HepG2 (cell line): Measurements from ENCODE around the gene FCRLA. TPM values are rescaled to one million over a fixed set of nuclear protein-coding genes. Genes with fewer than 3 reads are reported as not detected.

Source experiments
- ARHGAP35 ChIP-seq: sonication (generic); formaldehyde crosslinking; IDR thresholded peaks from 2 replicates; pipeline ENCODE4 v1.9.0; 2022; ENCODE audit warnings: mild to moderate bottlenecking, inconsistent platforms, moderate library complexity, missing genetic modification reagents, borderline replicate concordance
- ATF7 ChIP-seq, 2 experiments: fragments of 450-650 bp in 1 of 2; sonication (generic) in 1 of 2; formaldehyde crosslinking in 1 of 2; IDR thresholded peaks; 2 replicates each; pipeline versions ENCODE4 v1.4.0 to v1.6.1; 2016 to 2020; ENCODE audit warnings: antibody characterized with exemption in 1 of 2, mild to moderate bottlenecking in 1 of 2, missing genetic modification reagents in 1 of 2
- ETV5 ChIP-seq: IDR thresholded peaks from 2 replicates; pipeline ENCODE4 v1.6.1; 2018; ENCODE audit warnings: missing biosample characterization, missing genetic modification reagents, inconsistent platforms, borderline replicate concordance
- FIP1L1 ChIP-seq: fragments of 200-400 bp; formaldehyde crosslinking; IDR thresholded peaks from 2 replicates; pipeline ENCODE4 v1.6.1; 2018; ENCODE audit warnings: low read depth, mild to moderate bottlenecking, low read length, moderate library complexity, borderline replicate concordance; ENCODE audit not compliant: insufficient read depth
- FLYWCH1 ChIP-seq: sonication (generic); formaldehyde crosslinking; IDR thresholded peaks from 2 replicates; pipeline ENCODE4 v1.8.1; 2023; ENCODE audit warnings: mild to moderate bottlenecking, missing genetic modification reagents
- FOXK1 ChIP-seq: sonication (generic); formaldehyde crosslinking; IDR thresholded peaks from 2 replicates; pipeline ENCODE4 v1.4.0; 2020; ENCODE audit warnings: low read depth, missing genetic modification reagents, borderline replicate concordance
- IRF2 ChIP-seq: IDR thresholded peaks from 2 replicates; pipeline ENCODE4 v1.6.1; 2018; ENCODE audit warnings: missing genetic modification reagents, missing compliant biosample characterization
- MYNN ChIP-seq: sonication (generic); formaldehyde crosslinking; IDR thresholded peaks from 2 replicates; pipeline ENCODE4 v1.4.0; 2020; ENCODE audit warnings: mild to moderate bottlenecking, low read depth, missing genetic modification reagents
- PBX2 ChIP-seq: IDR thresholded peaks from 2 replicates; pipeline ENCODE4 v1.6.1; 2016; ENCODE audit warnings: control low read depth
- RARA ChIP-seq: IDR thresholded peaks from 2 replicates; pipeline ENCODE4 v1.6.1; 2016; ENCODE audit warnings: missing genetic modification reagents, missing compliant biosample characterization
- RFXANK ChIP-seq: IDR thresholded peaks from 2 replicates; pipeline ENCODE4 v1.6.1; 2016
- TAF1 ChIP-seq: sonication (generic); formaldehyde crosslinking; IDR thresholded peaks from 2 replicates; pipeline ENCODE4 v1.4.0; 2020; ENCODE audit warnings: missing genetic modification reagents
- ZBTB42 ChIP-seq: sonication (generic); formaldehyde crosslinking; IDR thresholded peaks from 2 replicates; pipeline ENCODE4 v1.5.0; 2020; ENCODE audit warnings: mild to moderate bottlenecking, missing genetic modification reagents
- ZFP36L2 ChIP-seq: sonication (generic); formaldehyde crosslinking; IDR thresholded peaks from 2 replicates; pipeline ENCODE4 v1.4.0; 2020; ENCODE audit warnings: missing genetic modification reagents
- ZNF180 ChIP-seq: sonication (generic); formaldehyde crosslinking; IDR thresholded peaks from 2 replicates; pipeline ENCODE4 v1.4.0; 2020; ENCODE audit warnings: low read depth, missing genetic modification reagents, borderline replicate concordance
- ZNF234 ChIP-seq: sonication (generic); formaldehyde crosslinking; conservative IDR thresholded peaks from 2 replicates; pipeline ENCODE4 v1.5.1; 2020; ENCODE audit warnings: mild to moderate bottlenecking, missing genetic modification reagents
- ZNF276 ChIP-seq: sonication (generic); formaldehyde crosslinking; IDR thresholded peaks from 2 replicates; pipeline ENCODE4 v1.4.0; 2020; ENCODE audit warnings: mild to moderate bottlenecking, low read depth, missing genetic modification reagents
- ZNF326 ChIP-seq: sonication (generic); formaldehyde crosslinking; IDR thresholded peaks from 2 replicates; pipeline ENCODE4 v1.4.0; 2020; ENCODE audit warnings: missing genetic modification reagents, borderline replicate concordance
- ZNF367 ChIP-seq: sonication (generic); formaldehyde crosslinking; IDR thresholded peaks from 2 replicates; pipeline ENCODE4 v1.4.0; 2020; ENCODE audit warnings: missing genetic modification reagents, borderline replicate concordance
- ZNF724P ChIP-seq: sonication (generic); formaldehyde crosslinking; IDR thresholded peaks from 2 replicates; pipeline ENCODE4 v1.8.0; 2022; ENCODE audit warnings: missing genetic modification reagents, borderline replicate concordance
- ZNF790 ChIP-seq: sonication (generic); formaldehyde crosslinking; IDR thresholded peaks from 2 replicates; pipeline ENCODE4 v1.8.0; 2022; ENCODE audit warnings: missing genetic modification reagents, mild to moderate bottlenecking, borderline replicate concordance
- polyA plus RNA-seq, 8 experiments: library from polyadenylated mRNA; depleted of rRNA in 3 of 8; stranded (reverse) in 7 of 8; unstranded in 1 of 8; fragments of >200 nt; fragmentation: Illumina TruSeq in 4 of 8; extraction: Trizol in 4 of 8; gene quantifications; 2 replicates each; pipeline versions ENCODE4 v1.2.1 to v1.2.3, GENCODE V29; 2011 to 2016; ENCODE audit warnings: low read depth in 4 of 8, missing spikeins in 1 of 8, mixed read lengths in 1 of 8; ENCODE audit not compliant: insufficient read depth in 1 of 8
- total RNA-seq, 5 experiments: library from RNA; depleted of rRNA; stranded (reverse); fragments of >200 nt; fragmentation: Illumina TruSeq; extraction: Trizol; gene quantifications; 2 replicates each; pipeline ENCODE4 v1.2.3, GENCODE V29; 2016; ENCODE audit warnings: low read depth in 1 of 5
- TF ChIP-seq, protein P1 (sequence below): sonication (generic); formaldehyde crosslinking; IDR thresholded peaks from 2 replicates; pipeline ENCODE4 v1.4.0; 2020; ENCODE audit warnings: mild to moderate bottlenecking, missing genetic modification reagents
- TF ChIP-seq, protein P2 (sequence below): sonication (generic); formaldehyde crosslinking; IDR thresholded peaks from 2 replicates; pipeline ENCODE4; 2020; ENCODE audit warnings: missing genetic modification reagents, mild to moderate bottlenecking, borderline replicate concordance
- TF ChIP-seq, protein P3 (sequence below): sonication (generic); formaldehyde crosslinking; IDR thresholded peaks from 2 replicates; pipeline ENCODE4 v1.8.1; 2023; ENCODE audit warnings: missing genetic modification reagents, inconsistent platforms, borderline replicate concordance

FCRLA gene
- total and polyA plus RNA-seq, 2 of the 13 experiments (the other 11 are each of a cell fraction or from before 2014, with no cell fraction given), result not detected

DNA sequence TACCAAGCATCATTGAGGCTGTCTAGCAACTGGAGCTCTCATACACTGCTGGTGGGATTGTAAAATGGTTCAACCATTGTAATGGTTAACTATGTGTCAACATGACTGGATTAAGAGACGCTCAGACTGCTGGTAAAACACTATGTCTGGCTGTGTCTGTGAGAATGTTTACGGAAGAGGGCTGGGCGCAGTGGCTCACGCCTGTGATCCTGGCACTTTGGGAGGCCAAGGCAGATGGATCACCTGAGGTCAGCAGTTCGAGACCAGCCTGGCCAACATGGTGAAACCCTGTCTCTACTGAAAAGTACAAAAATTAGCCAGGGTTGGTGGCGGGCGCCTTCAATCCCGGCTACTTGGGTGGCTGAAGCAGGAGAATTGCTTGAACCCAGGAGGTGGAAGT, 4.8 kb upstream of the FCRLA start (continued):
- no peak for TF ChIP-seq ZBTB42 (CRISPR knock-in tag)
- TF ChIP-seq ETV5, result peak; percentile 70; the same call in 1 of the 2 replicates
- TF ChIP-seq PBX2 (CRISPR knock-in tag), result no peak
- no peak for TF ChIP-seq ZNF234 (CRISPR knock-in tag)
- TF ChIP-seq FOXK1 (CRISPR knock-in tag), result peak; percentile 92
- TF ChIP-seq ZNF276 (CRISPR knock-in tag), result no peak
- no peak for TF ChIP-seq ATF7 (IDR thresholded peaks at IDR 0.05)
- no peak for TF ChIP-seq ATF7 (CRISPR knock-in tag; IDR thresholded peaks at IDR 0.05)
- TF ChIP-seq FIP1L1, result no peak
- TF ChIP-seq, protein P1, sequence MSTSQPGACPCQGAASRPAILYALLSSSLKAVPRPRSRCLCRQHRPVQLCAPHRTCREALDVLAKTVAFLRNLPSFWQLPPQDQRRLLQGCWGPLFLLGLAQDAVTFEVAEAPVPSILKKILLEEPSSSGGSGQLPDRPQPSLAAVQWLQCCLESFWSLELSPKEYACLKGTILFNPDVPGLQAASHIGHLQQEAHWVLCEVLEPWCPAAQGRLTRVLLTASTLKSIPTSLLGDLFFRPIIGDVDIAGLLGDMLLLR (CRISPR knock-in tag), result no peak
- no peak for TF ChIP-seq ZNF790 (CRISPR knock-in tag)
- no peak for TF ChIP-seq MYNN (CRISPR knock-in tag)
- no peak for TF ChIP-seq TAF1 (CRISPR knock-in tag)
- TF ChIP-seq FLYWCH1, result no peak
- TF ChIP-seq RFXANK (CRISPR knock-in tag), result no peak
- TF ChIP-seq RARA (CRISPR knock-in tag), result peak; percentile 78
- TF ChIP-seq IRF2 (CRISPR knock-in tag), result peak; percentile 82
- TF ChIP-seq ZNF180 (CRISPR knock-in tag), result no peak
- TF ChIP-seq, protein P2, sequence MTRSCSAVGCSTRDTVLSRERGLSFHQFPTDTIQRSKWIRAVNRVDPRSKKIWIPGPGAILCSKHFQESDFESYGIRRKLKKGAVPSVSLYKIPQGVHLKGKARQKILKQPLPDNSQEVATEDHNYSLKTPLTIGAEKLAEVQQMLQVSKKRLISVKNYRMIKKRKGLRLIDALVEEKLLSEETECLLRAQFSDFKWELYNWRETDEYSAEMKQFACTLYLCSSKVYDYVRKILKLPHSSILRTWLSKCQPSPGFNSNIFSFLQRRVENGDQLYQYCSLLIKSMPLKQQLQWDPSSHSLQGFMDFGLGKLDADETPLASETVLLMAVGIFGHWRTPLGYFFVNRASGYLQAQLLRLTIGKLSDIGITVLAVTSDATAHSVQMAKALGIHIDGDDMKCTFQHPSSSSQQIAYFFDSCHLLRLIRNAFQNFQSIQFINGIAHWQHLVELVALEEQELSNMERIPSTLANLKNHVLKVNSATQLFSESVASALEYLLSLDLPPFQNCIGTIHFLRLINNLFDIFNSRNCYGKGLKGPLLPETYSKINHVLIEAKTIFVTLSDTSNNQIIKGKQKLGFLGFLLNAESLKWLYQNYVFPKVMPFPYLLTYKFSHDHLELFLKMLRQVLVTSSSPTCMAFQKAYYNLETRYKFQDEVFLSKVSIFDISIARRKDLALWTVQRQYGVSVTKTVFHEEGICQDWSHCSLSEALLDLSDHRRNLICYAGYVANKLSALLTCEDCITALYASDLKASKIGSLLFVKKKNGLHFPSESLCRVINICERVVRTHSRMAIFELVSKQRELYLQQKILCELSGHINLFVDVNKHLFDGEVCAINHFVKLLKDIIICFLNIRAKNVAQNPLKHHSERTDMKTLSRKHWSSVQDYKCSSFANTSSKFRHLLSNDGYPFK (CRISPR knock-in tag), result 0 out of 2 replicates have a peak, but pooled peaks have one; percentile 31
- TF ChIP-seq ZNF367, result no peak
- TF ChIP-seq ZNF326, result no peak
- no peak for TF ChIP-seq ZNF724P
- TF ChIP-seq, protein P3, sequence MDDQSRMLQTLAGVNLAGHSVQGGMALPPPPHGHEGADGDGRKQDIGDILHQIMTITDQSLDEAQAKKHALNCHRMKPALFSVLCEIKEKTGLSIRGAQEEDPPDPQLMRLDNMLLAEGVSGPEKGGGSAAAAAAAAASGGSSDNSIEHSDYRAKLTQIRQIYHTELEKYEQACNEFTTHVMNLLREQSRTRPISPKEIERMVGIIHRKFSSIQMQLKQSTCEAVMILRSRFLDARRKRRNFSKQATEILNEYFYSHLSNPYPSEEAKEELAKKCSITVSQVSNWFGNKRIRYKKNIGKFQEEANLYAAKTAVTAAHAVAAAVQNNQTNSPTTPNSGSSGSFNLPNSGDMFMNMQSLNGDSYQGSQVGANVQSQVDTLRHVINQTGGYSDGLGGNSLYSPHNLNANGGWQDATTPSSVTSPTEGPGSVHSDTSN (CRISPR knock-in tag), result no peak
- no peak for TF ChIP-seq ZFP36L2 (CRISPR knock-in tag)
- no peak for TF ChIP-seq ARHGAP35
